ENCODE measurements around the gene CDKAL1.

Gene CDKAL1

GRCh38 chr6:21104288-21104687 lies 570.0 kb downstream of the CDKAL1 start:
- DNase-seq (ENCODE audit: low spot score), result no peak

GRCh38 chr6:21107796-21108195 lies 573.5 kb downstream of the CDKAL1 start:
- DNase-seq (ENCODE audit: low spot score), result no peak

- peak; percentile 94 for DNase-seq (ENCODE audit: low spot score)
Measured at GRCh38 chr6:21109391-21110178, 575.3 kb downstream of the CDKAL1 start.

- DNase-seq (ENCODE audit: low spot score), result no peak
Measured at GRCh38 chr6:21110684-21111083, 576.4 kb downstream of the CDKAL1 start.

DNA sequence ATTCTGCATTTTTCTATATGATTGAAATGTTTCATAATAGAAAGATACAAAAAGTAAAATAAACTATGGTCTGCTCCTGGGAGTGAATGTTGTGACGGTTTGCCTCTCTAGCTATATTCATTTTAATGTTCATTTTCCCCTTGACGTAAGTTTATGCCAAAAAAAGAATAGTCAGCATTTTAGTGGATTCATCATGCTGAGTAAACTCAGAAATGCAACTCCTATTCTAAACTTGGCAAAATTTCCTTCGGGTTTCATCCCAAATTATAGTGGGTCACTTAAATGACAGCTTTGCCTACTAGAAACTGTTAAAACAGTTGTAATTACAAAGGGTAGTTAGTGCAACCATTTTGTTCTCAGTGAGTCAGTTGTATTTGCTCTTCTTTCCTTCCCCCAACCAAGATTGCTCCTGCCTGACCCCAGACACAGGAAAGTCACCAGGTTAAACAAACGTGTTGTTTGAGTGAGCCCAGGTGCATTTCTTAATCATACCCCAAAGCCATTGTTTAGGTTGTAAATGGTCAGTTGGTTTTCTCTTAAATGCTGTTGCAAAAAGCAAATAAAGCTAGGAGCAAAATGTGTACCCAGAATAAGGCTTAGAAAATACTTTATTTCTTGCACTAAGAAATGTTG lies 577.0 kb downstream of the CDKAL1 start:
- DNase-seq (ENCODE audit: low spot score), result no peak

- DNase-seq (ENCODE audit: low spot score), result no peak
Measured at GRCh38 chr6:21115111-21115510, 580.9 kb downstream of the CDKAL1 start.

- no peak for DNase-seq (ENCODE audit: low spot score)
Measured at GRCh38 chr6:21116736-21117135, 582.5 kb downstream of the CDKAL1 start.

GRCh38 chr6:21118216-21118780 lies 584.0 kb downstream of the CDKAL1 start:
- DNase-seq (ENCODE audit: low spot score), result no peak

DNA sequence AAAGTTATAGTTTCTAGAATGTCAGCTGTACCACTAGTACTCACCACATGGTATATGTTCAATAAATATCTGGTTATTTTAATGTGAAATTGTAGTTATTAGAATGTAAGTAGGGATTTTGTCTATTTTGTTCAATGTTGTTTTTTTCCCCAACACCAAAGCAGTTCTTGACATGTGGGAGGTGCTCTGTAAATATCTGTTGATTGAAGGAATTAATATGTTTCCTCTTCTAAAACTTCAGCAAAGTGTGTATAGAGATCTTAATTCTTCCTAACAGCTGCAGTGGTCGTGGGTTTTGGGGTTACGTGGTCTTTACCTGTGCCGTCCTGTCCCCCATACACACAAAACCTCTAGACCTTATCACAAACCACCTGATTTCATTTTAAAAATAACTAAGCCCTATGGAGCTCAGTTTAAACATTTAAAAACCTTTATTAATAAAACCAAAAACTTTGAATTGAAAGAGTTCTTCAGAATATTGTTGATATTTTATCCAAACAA lies 587.4 kb downstream of the CDKAL1 start:
- no peak for DNase-seq (ENCODE audit: low spot score)

- no peak for DNase-seq (ENCODE audit: low spot score)
Measured at GRCh38 chr6:21123507-21124436, 589.5 kb downstream of the CDKAL1 start.

DNA sequence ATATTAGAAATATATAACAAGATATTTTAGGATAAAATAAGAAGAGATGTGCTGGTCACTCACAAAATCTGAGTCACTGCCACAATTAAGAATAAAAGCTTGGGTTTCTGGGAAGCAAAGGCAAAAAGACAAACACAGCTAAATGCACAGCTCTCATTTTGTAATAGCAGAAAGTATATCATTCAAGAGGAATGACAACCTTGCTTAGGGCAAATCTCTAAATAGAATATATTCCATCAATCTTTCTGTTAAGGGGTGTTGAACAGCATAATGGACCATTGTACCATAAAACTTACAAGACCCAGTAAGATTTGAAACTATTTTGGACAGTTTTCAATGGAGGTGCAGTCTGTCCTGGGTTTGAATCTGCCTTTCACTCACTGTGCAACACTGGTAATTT lies 594.3 kb downstream of the CDKAL1 start:
- no peak for DNase-seq (ENCODE audit: low spot score)

DNA sequence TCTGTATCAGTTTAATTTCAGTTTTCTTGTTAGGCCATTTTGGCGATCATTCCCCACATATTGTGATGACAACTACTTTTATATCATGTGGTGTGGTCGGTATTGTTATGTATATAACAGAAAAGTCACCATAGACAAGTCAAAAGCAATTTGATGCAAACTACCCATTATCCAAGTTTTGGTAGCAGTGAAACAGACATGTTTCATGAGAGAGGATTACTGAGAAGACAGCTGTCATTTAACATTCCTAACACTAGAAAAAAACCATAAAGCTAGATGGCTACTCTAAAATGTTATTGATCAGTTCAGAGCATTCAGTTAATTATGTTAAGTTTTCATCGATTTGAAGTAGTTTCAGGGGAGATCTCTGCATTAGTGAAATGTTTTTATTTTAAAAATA lies 597.1 kb downstream of the CDKAL1 start:
- DNase-seq (ENCODE audit: low spot score), result no peak

DNA sequence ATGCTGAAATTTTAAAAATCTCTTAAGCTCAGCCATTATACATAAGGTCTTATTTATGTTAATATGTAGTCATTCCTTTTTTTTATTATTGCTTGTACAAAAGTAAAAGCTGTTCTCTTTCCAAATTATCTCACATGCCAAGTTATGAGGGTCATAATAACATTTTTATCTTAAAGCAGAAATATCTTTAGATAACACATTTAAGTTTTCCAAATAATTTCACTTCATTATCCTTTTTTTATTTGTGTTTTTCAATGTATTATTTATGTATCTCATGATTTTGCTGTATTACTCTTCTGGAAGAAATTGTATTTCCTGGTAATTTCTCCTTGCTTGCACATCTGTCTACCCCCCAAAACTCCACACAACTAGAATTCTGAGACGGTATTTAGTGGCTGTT lies 598.2 kb downstream of the CDKAL1 start:
- DNase-seq (ENCODE audit: low spot score), result no peak

- DNase-seq (ENCODE audit: low spot score), result no peak
Measured at GRCh38 chr6:21132856-21133838, 598.9 kb downstream of the CDKAL1 start.

DNA sequence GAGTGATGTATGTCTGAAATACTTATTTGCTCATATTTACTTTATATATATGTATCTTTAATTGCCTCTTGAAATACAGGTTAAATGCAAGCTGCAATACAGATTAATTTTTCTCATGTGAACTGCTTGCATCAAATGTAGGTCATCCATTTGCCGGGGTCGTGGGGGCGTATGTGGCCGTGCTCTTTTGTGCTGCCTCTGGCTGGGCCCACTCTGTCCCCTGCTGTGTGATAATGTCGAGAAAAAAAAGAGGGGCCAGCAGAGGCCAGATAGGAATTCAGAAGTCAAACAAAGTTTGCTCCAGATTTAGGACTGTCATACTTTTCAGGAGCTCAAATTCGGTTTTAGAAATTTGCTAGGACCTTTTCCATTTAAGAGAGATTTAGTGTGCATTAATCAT lies 599.6 kb downstream of the CDKAL1 start:
- no peak for DNase-seq (ENCODE audit: low spot score)

GRCh38 chr6:21134356-21134755 lies 600.1 kb downstream of the CDKAL1 start:
- no peak for DNase-seq (ENCODE audit: low spot score)

- no peak for DNase-seq (ENCODE audit: low spot score)
Measured at GRCh38 chr6:21135484-21136013, 601.3 kb downstream of the CDKAL1 start.

- no peak for DNase-seq (ENCODE audit: low spot score)
Measured at GRCh38 chr6:21137700-21138335, 603.6 kb downstream of the CDKAL1 start.

DNA sequence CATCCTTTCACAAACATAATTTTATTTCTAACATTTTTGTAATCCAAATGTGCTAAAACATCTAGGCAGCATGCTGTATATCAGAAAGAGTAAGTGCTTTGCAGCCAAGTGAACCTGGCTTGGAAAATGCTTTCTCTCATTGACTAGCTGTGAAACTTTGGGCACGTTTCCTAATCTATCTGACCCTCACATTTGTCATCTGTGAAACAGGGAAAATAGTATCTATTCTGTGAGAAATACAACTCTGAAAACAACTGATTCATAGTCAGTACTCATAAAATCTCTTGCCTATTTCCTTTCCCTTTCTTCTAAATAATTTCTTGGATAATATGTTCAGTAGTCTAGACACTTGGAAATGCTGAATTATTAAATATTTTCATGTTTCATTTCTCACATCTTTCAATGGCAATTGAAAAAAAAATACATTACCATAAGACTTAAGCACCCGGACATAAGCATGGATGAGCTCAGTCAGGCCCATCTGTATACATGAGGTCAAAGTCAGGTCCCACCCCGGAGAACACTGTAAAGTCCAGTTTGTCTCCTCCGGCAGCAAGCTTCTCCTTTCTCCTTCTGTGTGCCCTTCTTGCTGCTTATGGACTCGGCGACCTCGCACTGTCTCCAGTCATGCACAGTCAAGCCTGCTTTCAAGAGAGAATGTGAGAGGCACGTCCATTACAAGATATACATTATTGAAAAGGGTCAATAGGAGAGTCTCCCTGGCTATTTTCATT lies 604.2 kb downstream of the CDKAL1 start:
- no peak for DNase-seq (ENCODE audit: low spot score)
